GM12801 (cell line): ENCODE data around the gene NFATC2IP.

Experiments
- CTCF ChIP-seq: IDR thresholded peaks from one replicate; pipeline ENCODE4 v1.5.1; 2011; ENCODE audit warnings: control low read depth; ENCODE audit not compliant: insufficient read length; ENCODE audit errors: extremely low read depth

NFATC2IP gene

GRCh38 chr16:28985211-28986041 lies 34.7 kb downstream of the NFATC2IP start:
- no peak for TF ChIP-seq CTCF

- TF ChIP-seq CTCF = no peak
Observed at GRCh38 chr16:28986046-28986445, 35.3 kb downstream of the NFATC2IP start.

GRCh38 chr16:28986492-28986891 lies 35.8 kb downstream of the NFATC2IP start:
- no peak for TF ChIP-seq CTCF

GRCh38 chr16:28987170-28987853 lies 36.6 kb downstream of the NFATC2IP start:
- TF ChIP-seq CTCF = no peak

- TF ChIP-seq CTCF = no peak
Observed at GRCh38 chr16:28989363-28989762, 38.6 kb downstream of the NFATC2IP start.

GRCh38 chr16:28990375-28991040 lies 39.8 kb downstream of the NFATC2IP start:
- TF ChIP-seq CTCF = no peak

- no peak for TF ChIP-seq CTCF
Observed at GRCh38 chr16:28991687-28992086, 41.0 kb downstream of the NFATC2IP start.
